Activated CD8-positive, alpha-beta memory T cell treated with anti-CD3 and anti-CD28 coated beads, Interleukin-2, amount 50 U/mL, for 1 hour (primary cell): Measurements from ENCODE around the gene RNF114.

ENCODE experiments used
- DNase-seq: peaks from one replicate; pipeline ENCODE4 v3.0.0-alpha.2; 2020; ENCODE audit errors: extremely low read depth

The RNF114 gene

GRCh38 chr20:49904440-49905214, 31.6 kb upstream of the RNF114 start:
- DNase-seq = no peak

GRCh38 chr20:49905415-49906091, 30.6 kb upstream of the RNF114 start:
- no peak for DNase-seq

GRCh38 chr20:49906101-49906604, 30.0 kb upstream of the RNF114 start:
- DNase-seq = no peak

- DNase-seq = no peak
These were observed 29.5 kb upstream of the RNF114 start for GRCh38 chr20:49906615-49907154.

GRCh38 chr20:49907405-49908257, 28.6 kb upstream of the RNF114 start:
- DNase-seq = no peak

- no peak for DNase-seq
These were observed 28.0 kb upstream of the RNF114 start for GRCh38 chr20:49908258-49908565.

- DNase-seq = no peak
These were observed 26.5 kb upstream of the RNF114 start for GRCh38 chr20:49909499-49910339.

- no peak for DNase-seq
These were observed 25.9 kb upstream of the RNF114 start for GRCh38 chr20:49910340-49910706.

GRCh38 chr20:49913399-49914047, 22.7 kb upstream of the RNF114 start:
- DNase-seq = no peak

GRCh38 chr20:49914310-49915117, 21.7 kb upstream of the RNF114 start:
- no peak for DNase-seq

GRCh38 chr20:49915118-49915379, 21.1 kb upstream of the RNF114 start:
- DNase-seq = no peak

GRCh38 chr20:49915380-49916145, 20.6 kb upstream of the RNF114 start, which contains the start of gene SPATA2:
TSS of gene SPATA2 (minus strand) at chr20:49915529. CDS start at chr20:49908490, 7,039 bp downstream.
- DNase-seq = peak; percentile 93

GRCh38 chr20:49916146-49917002, 19.8 kb upstream of the RNF114 start:
- DNase-seq = no peak

GRCh38 chr20:49918446-49918845, 17.8 kb upstream of the RNF114 start:
- DNase-seq = no peak

GRCh38 chr20:49919009-49919408, 17.2 kb upstream of the RNF114 start:
- no peak for DNase-seq

GRCh38 chr20:49919461-49919860, 16.7 kb upstream of the RNF114 start:
- no peak for DNase-seq

- DNase-seq = no peak
These were observed 11.9 kb upstream of the RNF114 start for GRCh38 chr20:49924247-49924646.

- no peak for DNase-seq
These were observed 10.2 kb upstream of the RNF114 start for GRCh38 chr20:49925901-49926454.
